GM19193 (cell line): Measurements from ENCODE around the gene WDR7.

Source experiments
- POLR2A ChIP-seq: IDR thresholded peaks from 4 replicates; pipeline ENCODE4 v1.6.1; 2011; ENCODE audit not compliant: insufficient read depth, insufficient read length; ENCODE audit errors: extremely low read depth

WDR7 gene

GRCh38 chr18:57023275-57023882, 372.2 kb downstream of the WDR7 start:
- no peak for TF ChIP-seq POLR2A

DNA sequence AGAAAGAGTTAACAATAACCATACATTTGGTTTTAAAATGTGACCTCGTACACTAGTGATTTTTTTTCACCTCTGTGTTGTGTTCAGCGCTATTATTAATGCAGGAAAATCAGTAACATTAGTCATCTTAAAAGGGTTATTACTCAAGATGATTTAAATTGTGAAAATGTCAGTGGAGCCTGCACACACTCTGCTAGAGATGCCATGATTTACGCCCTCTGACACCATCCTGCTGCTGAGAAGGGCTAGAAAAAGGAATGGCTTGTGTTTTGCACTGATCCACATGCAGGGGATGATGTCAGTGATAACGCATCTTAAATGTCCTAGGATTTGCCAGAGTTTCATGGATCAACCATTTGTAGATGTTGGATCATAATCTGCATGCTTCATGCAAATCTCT, 374.4 kb downstream of the WDR7 start:
- no peak for TF ChIP-seq POLR2A

DNA sequence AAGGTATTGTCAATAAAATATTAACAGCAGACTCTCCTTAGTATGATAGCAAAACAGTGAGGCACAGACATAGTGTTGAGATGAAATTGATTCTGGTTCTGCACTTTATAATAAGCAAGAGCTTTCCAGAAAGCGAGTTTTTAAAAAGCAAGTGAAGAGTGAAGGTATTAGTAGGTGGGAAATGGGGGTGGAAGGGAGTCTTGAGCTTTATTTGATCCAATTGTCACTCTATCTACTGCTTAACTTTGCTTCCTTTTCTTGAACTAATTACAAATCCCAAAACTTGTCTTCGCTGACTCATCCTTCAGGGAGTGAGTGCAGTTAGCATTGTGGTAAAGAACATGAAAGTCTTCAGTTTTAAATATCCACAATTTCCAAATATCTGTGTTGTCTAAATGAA, 375.2 kb downstream of the WDR7 start:
- no peak for TF ChIP-seq POLR2A

DNA sequence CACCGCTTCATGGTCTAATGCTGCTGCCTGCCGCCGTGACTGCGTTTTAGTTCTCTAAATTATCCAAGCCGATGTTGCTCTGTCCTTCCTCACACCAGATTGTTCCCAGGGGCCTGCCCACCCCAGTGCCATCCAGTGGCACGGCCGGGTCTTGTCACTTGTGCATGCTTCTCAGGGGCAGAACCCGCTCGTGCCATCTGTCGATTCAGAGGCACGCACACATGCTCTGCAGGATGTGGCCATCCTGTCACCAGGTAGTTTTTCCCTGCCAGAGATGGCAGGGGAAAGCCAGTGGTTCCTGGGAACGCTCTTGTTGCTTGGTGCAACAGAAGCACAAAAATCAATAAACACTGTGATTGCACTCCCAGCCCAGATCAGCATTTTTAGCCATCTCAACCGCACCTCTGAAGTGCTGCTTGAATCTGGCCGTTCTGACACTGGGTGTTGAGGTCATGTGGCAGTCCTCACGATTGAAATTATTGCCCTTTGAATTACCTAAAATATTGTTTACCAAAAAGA, 376.1 kb downstream of the WDR7 start:
- no peak for TF ChIP-seq POLR2A

DNA sequence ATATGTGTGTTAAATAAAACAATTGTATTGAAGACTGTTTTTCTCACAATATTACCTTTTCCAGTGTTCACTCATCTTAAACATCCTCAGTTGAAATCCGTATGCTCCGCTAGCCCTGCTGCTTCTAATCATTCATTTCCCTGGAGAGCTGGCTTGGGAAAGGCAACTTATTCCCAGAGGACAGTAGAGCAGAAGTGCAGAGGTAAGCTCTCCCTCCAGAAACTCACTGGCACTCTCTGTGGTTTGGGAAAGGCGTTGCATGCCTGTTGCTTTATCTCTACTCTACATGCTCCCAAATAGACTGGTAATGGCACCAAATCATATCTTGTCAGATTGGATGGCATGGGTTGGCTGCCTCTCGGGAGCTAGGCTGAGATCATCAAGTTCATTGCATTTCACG, 378.6 kb downstream of the WDR7 start:
- TF ChIP-seq POLR2A: no peak

DNA sequence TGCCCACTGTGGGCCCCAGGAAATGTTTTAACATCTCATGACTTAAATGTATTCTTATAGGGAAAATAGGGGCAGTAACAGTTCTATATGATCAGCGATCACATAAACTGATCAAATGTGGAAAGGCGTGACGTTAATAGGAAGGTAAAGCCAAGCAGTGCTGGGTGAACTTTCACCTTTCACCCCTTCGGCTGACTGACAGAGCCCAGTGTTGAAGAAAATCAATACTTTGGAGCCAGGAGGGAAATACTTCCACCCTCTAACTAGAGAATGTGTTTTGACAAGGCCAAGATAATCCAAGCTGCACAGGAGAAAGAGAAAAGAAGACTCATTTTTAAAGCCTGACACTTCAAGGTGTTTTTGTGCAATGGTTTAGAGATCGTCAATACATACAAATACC, 379.3 kb downstream of the WDR7 start:
- TF ChIP-seq POLR2A: no peak

GRCh38 chr18:57035590-57035989, 384.4 kb downstream of the WDR7 start:
- no peak for TF ChIP-seq POLR2A

DNA sequence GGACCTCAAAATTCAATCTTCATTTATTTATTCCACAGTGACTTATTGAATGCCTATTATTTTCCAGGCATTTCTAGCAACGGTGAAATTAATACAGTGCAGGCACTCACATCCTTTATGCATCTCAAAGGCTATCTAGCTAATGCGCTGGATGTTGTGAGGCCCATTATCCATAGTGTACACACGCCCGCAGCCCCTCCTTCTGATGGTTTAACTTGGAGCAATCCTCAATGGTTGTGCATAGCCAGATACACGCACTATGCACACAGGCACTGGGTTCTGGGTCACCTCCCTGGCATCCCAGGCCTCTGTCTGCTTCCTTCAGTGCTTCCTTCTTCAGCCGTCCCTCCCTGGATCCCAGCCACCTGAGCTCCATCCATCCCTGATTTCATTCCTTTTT, 387.2 kb downstream of the WDR7 start:
- no peak for TF ChIP-seq POLR2A

- no peak for TF ChIP-seq POLR2A
These were observed 389.0 kb downstream of the WDR7 start for GRCh38 chr18:57040175-57040574.

DNA sequence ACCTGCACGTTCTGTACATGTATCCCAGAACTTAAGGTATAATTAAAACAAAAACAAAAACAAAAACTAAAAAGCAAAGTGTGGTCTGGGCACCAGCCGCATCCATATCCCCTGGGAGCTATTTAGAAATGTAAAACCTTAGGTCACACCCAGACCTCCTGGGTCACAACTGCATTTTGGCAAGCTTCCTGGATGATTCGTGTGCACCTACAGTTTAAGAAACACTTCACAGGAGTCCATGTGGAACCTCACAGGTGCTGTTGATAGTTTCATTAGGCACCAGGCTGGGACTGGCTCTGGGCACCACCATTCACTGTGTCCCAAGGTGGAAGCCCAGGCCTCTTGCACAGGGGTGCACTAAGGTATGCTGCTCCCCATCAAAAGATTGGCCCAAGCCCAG, 392.1 kb downstream of the WDR7 start:
- TF ChIP-seq POLR2A: no peak

GRCh38 chr18:57048351-57048750, 397.2 kb downstream of the WDR7 start:
- TF ChIP-seq POLR2A: no peak

- no peak for TF ChIP-seq POLR2A
These were observed 397.7 kb downstream of the WDR7 start for GRCh38 chr18:57048859-57049258.

- TF ChIP-seq POLR2A: no peak
These were observed 399.3 kb downstream of the WDR7 start for GRCh38 chr18:57050310-57050949.

GRCh38 chr18:57051021-57051656, 400.0 kb downstream of the WDR7 start:
- TF ChIP-seq POLR2A: no peak

DNA sequence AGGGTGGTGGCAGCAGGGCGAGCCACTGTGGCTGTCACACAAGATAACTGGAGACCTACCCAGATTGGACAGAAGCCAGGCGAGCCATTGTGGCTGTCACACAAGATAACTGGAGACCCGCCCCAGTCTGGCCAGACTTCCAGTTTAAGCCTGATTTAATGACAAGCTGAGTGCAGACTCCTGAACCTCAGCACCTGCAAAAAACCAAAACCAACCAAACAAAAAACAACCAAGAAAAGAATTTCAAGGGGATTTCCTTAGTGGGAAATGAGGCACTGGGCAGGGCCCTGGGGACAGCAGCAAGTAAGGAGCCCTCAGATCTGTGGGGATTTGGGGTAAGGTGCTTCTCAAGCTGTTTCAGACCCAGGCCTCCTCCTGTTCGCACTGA, 400.5 kb downstream of the WDR7 start:
- no peak for TF ChIP-seq POLR2A

DNA sequence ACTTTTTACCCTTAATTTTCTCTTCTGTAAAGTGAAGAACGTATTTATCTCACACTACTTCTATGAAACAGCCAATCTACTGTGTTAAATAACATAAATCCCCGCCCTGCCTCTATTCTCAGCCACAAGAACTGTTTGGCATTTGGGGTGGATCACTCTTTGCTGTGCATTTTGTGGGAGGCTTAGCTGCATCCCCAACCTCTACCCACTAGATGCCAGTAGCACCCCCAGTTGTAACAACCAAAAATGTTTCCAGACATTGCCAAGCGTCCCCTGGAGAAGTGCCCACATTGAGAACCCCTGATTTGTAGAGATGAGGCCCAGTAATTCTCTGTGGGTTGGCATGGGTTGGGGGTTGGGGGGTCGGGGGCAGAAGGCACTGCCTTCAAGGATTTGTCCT, 401.0 kb downstream of the WDR7 start:
- no peak for TF ChIP-seq POLR2A
